H1 (cell line): ENCODE data around the gene RBCK1. TPM values are rescaled to one million over a fixed set of nuclear protein-coding genes. Genes with fewer than 3 reads are reported as not detected.

Experiments
- CTCF ChIA-PET: fragments of 300-600 bp; sonication (Branson Sonifier 250); formaldehyde crosslinking; loops from one replicate; lab custom pipeline; 2021; ENCODE audit not compliant: partially characterized antibody; lab: Charles Lee
- POLR2A ChIA-PET: fragments of 300-600 bp; sonication (Branson Sonifier 250); formaldehyde crosslinking; loops from one replicate; lab custom pipeline; 2021; ENCODE audit warnings: inconsistent platforms; ENCODE audit not compliant: partially characterized antibody; lab: Charles Lee
- DNase-seq, 2 experiments: peaks; one replicate each; pipeline versions ENCODE4 v3.0.0 to v3.0.0-alpha.2; 2010 to 2022; ENCODE audit warnings: low spot score in 2 of 2, low read depth in 1 of 2, mixed read lengths in 1 of 2
- FAIRE-seq: peaks from 2 replicates; lab custom pipeline; 2011; peaks lifted over from hg19 to GRCh38; lab: Jason Lieb, UNC
- H2AFZ ChIP-seq: 2 replicates; pipeline ENCODE4 v1.8.1; 2012; ENCODE audit warnings: low read length, inconsistent platforms
- H2AK5ac ChIP-seq: 2 replicates; pipeline ENCODE4 v1.6.1; 2013; ENCODE audit warnings: low read depth, low read length
- H2BK120ac ChIP-seq: replicated peaks from 2 replicates; pipeline ENCODE3; 2013; ENCODE audit warnings: low read depth, low read length, inconsistent platforms
- H2BK12ac ChIP-seq: 2 replicates; pipeline ENCODE4 v1.6.1; 2013; ENCODE audit warnings: low read depth, low read length
- H2BK15ac ChIP-seq: 2 replicates; pipeline ENCODE4 v1.6.1; 2013; ENCODE audit warnings: low read length
- H2BK20ac ChIP-seq: 2 replicates; pipeline ENCODE4 v1.6.1; 2013; ENCODE audit warnings: low read length
- H2BK5ac ChIP-seq: 2 replicates; pipeline ENCODE4 v1.6.1; 2013; ENCODE audit warnings: low read depth, low read length
- H3K14ac ChIP-seq: 2 replicates; pipeline ENCODE4 v1.6.1; 2013; ENCODE audit warnings: inconsistent platforms; ENCODE audit not compliant: insufficient read length
- H3K18ac ChIP-seq: 2 replicates; pipeline ENCODE4 v1.6.1; 2013; ENCODE audit warnings: low read length; ENCODE audit errors: extremely low read depth
- H3K23ac ChIP-seq: 2 replicates; pipeline ENCODE4 v1.6.1; 2013; ENCODE audit warnings: inconsistent platforms; ENCODE audit not compliant: insufficient read length
- H3K23me2 ChIP-seq: 2 replicates; pipeline ENCODE4 v1.6.1; 2013; ENCODE audit warnings: low read depth, low read length
- H3K27ac ChIP-seq: 2 replicates; pipeline ENCODE4 v1.6.1; 2011; ENCODE audit warnings: low read depth, low read length, inconsistent platforms
- H3K27me3 ChIP-seq, 4 experiments: replicated peaks in 1 of 4; 1 replicate in 1 of 4; 2 replicates in 3 of 4; pipeline versions ENCODE4 v1.6.1 to v1.8.1; 2011 to 2013; ENCODE audit warnings: low read length in 3 of 4, mild to moderate bottlenecking in 3 of 4, inconsistent platforms in 2 of 4, mixed read lengths in 2 of 4, moderate library complexity in 1 of 4; ENCODE audit not compliant: control insufficient read depth in 3 of 4, insufficient read depth in 3 of 4; ENCODE audit errors: extremely low read depth in 1 of 4
- H3K36me3 ChIP-seq, 4 experiments: 2 replicates each; pipeline versions ENCODE4 v1.6.1 to v1.8.1; 2011 to 2013; ENCODE audit warnings: mild to moderate bottlenecking in 4 of 4, low read length in 3 of 4, moderate library complexity in 2 of 4, control low read depth in 1 of 4, inconsistent platforms in 1 of 4; ENCODE audit not compliant: insufficient read depth in 4 of 4, control insufficient read depth in 2 of 4
- H3K4ac ChIP-seq: replicated peaks from 2 replicates; pipeline ENCODE3; 2013; ENCODE audit warnings: low read length, low read depth, mixed read lengths, inconsistent platforms; ENCODE audit not compliant: insufficient read length
- H3K4me1 ChIP-seq, 4 experiments: replicated peaks in 1 of 4; 1 replicate in 1 of 4; 2 replicates in 3 of 4; pipeline versions ENCODE4 v1.6.1 to v1.8.1; 2011 to 2013; ENCODE audit warnings: low read length in 3 of 4, inconsistent platforms in 2 of 4, mixed read lengths in 1 of 4; ENCODE audit not compliant: insufficient read depth in 4 of 4, control insufficient read depth in 3 of 4
- H3K4me2 ChIP-seq, 2 experiments: 2 replicates each; pipeline versions ENCODE4 v1.6.1 to v1.8.1; 2011 to 2013; ENCODE audit warnings: low read depth in 2 of 2, low read length in 2 of 2, control low read depth in 1 of 2, inconsistent platforms in 1 of 2, mild to moderate bottlenecking in 1 of 2; ENCODE audit not compliant: insufficient read depth in 1 of 2
- H3K4me3 ChIP-seq, 4 experiments: fragments of 200-600, 300-600 bp in 1 of 4; sonication (generic), shearing (Covaris generic), sonication (Bioruptor Twin) in 1 of 4; 2 replicates each; pipeline versions ENCODE4 v1.5.1 to v1.8.1; 2011 to 2016; ENCODE audit warnings: low read length in 4 of 4, low read depth in 3 of 4, control low read depth in 2 of 4, inconsistent platforms in 2 of 4, mild to moderate bottlenecking in 2 of 4, mixed read lengths in 1 of 4, moderate library complexity in 1 of 4; ENCODE audit not compliant: insufficient read depth in 2 of 4; ENCODE audit errors: extremely low read depth in 1 of 4
- H3K56ac ChIP-seq: replicated peaks from 2 replicates; pipeline ENCODE3; 2013; ENCODE audit warnings: low read depth, mild to moderate bottlenecking, mixed read lengths, low read length, inconsistent platforms; ENCODE audit not compliant: insufficient read length
- H3K79me1 ChIP-seq: 2 replicates; pipeline ENCODE4 v1.6.1; 2013; ENCODE audit warnings: low read depth, low read length, control low read depth
- H3K79me2 ChIP-seq, 2 experiments: 2 replicates each; pipeline versions ENCODE4 v1.6.1 to v1.8.1; 2012 to 2013; ENCODE audit warnings: low read length in 2 of 2, mild to moderate bottlenecking in 2 of 2, inconsistent platforms in 1 of 2; ENCODE audit not compliant: insufficient read depth in 2 of 2, control insufficient read depth in 1 of 2
- H3K9ac ChIP-seq, 4 experiments: replicated peaks in 1 of 4; 1 replicate in 1 of 4; 2 replicates in 3 of 4; pipeline versions ENCODE4 v1.6.1 to v1.8.1; 2011 to 2013; ENCODE audit warnings: low read depth in 3 of 4, low read length in 3 of 4, control low read depth in 2 of 4, mild to moderate bottlenecking in 2 of 4, moderate library complexity in 2 of 4, inconsistent platforms in 1 of 4; ENCODE audit errors: extremely low read depth in 1 of 4
- H3K9me3 ChIP-seq, 2 experiments: 2 replicates each; pipeline versions ENCODE4 v1.6.1 to v1.8.1; 2012 to 2013; ENCODE audit warnings: mild to moderate bottlenecking in 2 of 2, moderate library complexity in 2 of 2, control low read depth in 1 of 2, inconsistent platforms in 1 of 2, low read depth in 1 of 2, low read length in 1 of 2, mixed read lengths in 1 of 2; ENCODE audit not compliant: insufficient read depth in 2 of 2
- H4K20me1 ChIP-seq, 2 experiments: replicated peaks in 1 of 2; 2 replicates each; pipeline versions ENCODE3 to v1.8.1; 2011 to 2013; ENCODE audit warnings: inconsistent platforms in 2 of 2, low read length in 2 of 2, mild to moderate bottlenecking in 1 of 2; ENCODE audit not compliant: insufficient read depth in 2 of 2, control insufficient read depth in 1 of 2
- H4K5ac ChIP-seq: 2 replicates; pipeline ENCODE4 v1.6.1; 2013; ENCODE audit warnings: low read length, low read depth, mixed read lengths, inconsistent platforms; ENCODE audit not compliant: insufficient read length
- H4K8ac ChIP-seq: 2 replicates; pipeline ENCODE4 v1.8.0; 2013; ENCODE audit warnings: mild to moderate bottlenecking, moderate library complexity, low read length, inconsistent platforms; ENCODE audit not compliant: insufficient read depth; ENCODE audit errors: extremely low read depth
- H4K91ac ChIP-seq: replicated peaks from 2 replicates; pipeline ENCODE3; 2013; ENCODE audit warnings: low read length, mixed read lengths, inconsistent platforms; ENCODE audit not compliant: insufficient read length
- CHD1 ChIP-seq: IDR thresholded peaks from 2 replicates; pipeline ENCODE4 v1.6.1; 2012; ENCODE audit warnings: low read depth, low read length, improper control_type of control experiment
- HDAC6 ChIP-seq: IDR thresholded peaks from one replicate; pipeline ENCODE4 v1.7.1; 2012; ENCODE audit warnings: low read depth, mild to moderate bottlenecking, inconsistent platforms, low read length, moderate library complexity
- JUN ChIP-seq: IDR thresholded peaks from 2 replicates; pipeline ENCODE4 v1.6.1; 2011; ENCODE audit warnings: low read depth, mild to moderate bottlenecking, improper control_type of control experiment, low read length
- JUND ChIP-seq: IDR thresholded peaks from 2 replicates; pipeline ENCODE4 v1.6.1; 2011; ENCODE audit warnings: mild to moderate bottlenecking, improper control_type of control experiment, low read length
- KDM1A ChIP-seq: fragments of 200-600, 300-600 bp; sonication (generic); IDR thresholded peaks from 2 replicates; pipeline ENCODE4 v1.7.1; 2016; ENCODE audit warnings: mild to moderate bottlenecking, low read length, borderline replicate concordance
- KDM5A ChIP-seq: fragments of 200-600 bp; IDR thresholded peaks from 2 replicates; pipeline ENCODE4 v1.7.1; 2012; ENCODE audit warnings: mild to moderate bottlenecking, low read length, inconsistent platforms, mixed read lengths
- SIX5 ChIP-seq: IDR thresholded peaks from 2 replicates; pipeline ENCODE4 v1.6.1; 2011; ENCODE audit warnings: mild to moderate bottlenecking, low read depth, low read length
- ZNF274 ChIP-seq: IDR thresholded peaks from 2 replicates; pipeline ENCODE4 v1.7.0; 2012; ENCODE audit warnings: low read length, borderline replicate concordance; ENCODE audit errors: extremely low read depth
- WGBS, 2 experiments: shearing (Covaris generic) in 1 of 2; methylation state at CpG; one replicate each; pipeline versions ENCODE4 v1.1.6 to v1.1.7; 2013 to 2015; ENCODE audit warnings: low lambda C conversion rate in 2 of 2, mixed read lengths in 2 of 2, inconsistent platforms in 1 of 2, low coverage in 1 of 2, missing lambda C conversion rate in 1 of 2; ENCODE audit not compliant: insufficient replicate concordance in 2 of 2, insufficient coverage in 1 of 2, insufficient read length in 1 of 2; ENCODE audit errors: extremely low coverage in 1 of 2, missing lambda C conversion rate in 1 of 2; 5-methylcytosine and 5-hydroxymethylcytosine counted together
- polyA plus RNA-seq, 7 experiments: library from polyadenylated mRNA; depleted of rRNA in 3 of 7; stranded (reverse) in 5 of 7; unstranded in 2 of 7; fragments of >200 nt in 5 of 7; fragments of 200-250 nt in 2 of 7; gene quantifications; 1 replicate in 5 of 7; 2 replicates in 1 of 7; 4 replicates in 1 of 7; pipeline versions ENCODE4 v1.2.1 to v1.2.3, GENCODE V29; 2011 to 2013; ENCODE audit warnings: missing spikeins in 2 of 7, mixed read lengths in 2 of 7
- total RNA-seq: library from RNA; stranded (reverse); fragmentation: NEBNext Ultra II Directional; extraction: Animal tissue kit (Norgen Biotek cat#: 25700); gene quantifications from 2 replicates; pipeline ENCODE4 v1.2.1, GENCODE V29; 2021

RBCK1 gene
- total and polyA plus RNA-seq, 2 of the 8 experiments (the other 6 are each of a cell fraction or from before 2014, with no cell fraction given): 43.1 to 54.7 TPM

DNA sequence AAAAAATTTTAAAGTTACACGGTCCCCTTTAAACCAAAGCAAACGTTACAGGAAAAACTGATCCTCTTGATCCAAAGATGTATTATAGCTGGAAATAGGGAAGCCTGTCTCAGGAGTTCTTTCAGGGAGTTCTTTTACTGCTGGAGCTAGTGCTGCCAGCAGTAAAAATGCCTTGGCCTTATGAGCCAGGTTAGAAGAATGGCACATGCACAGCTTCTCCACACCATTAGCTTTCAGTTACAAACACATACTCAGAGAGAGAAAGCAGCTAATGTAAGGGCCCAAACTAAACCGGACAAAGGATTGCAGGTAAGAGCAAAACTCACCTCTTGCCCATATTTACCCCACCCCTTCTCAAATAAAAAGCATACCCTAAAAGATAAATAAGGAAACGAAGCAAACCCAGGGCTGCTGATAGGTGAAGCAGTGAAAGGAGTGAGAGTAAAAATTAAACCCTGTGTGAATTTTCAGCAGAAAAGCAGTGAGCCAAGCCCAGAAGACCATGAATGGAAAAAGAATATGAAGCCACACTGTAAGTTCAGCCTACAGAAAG lies 35.2 kb downstream of the RBCK1 start:
- WGBS, 2 experiments: 86% methylated on average over 4 of the region's 4 CpGs; no CpG with 5 or more reads in 1 of the 2 experiments
- Histone ChIP-seq H2BK5ac (no peak overlapping the region), H3K27ac (no peak overlapping the region), H3K14ac (no peak overlapping the region), H2BK20ac (no peak overlapping the region), H2BK120ac (no peak overlapping the region), H3K56ac (no peak overlapping the region), H3K79me2 (no peaks in the 10 kb centered on the region; a peak in 1 of 4 replicates), H3K27me3 (no peaks in the 10 kb centered on the region), H4K8ac (no peak overlapping the region), H3K4me3 (no peak overlapping the region), H3K23me2 (no peaks in the 10 kb centered on the region), H3K4me2 (no peak overlapping the region), H3K9me3 (no peaks in the 10 kb centered on the region), H4K20me1 (peaks cover 0 to 4% of the 10 kb centered on the region in 2 experiments), H3K18ac (no peak overlapping the region), H4K5ac (no peak overlapping the region), H3K4me1 (no peaks in the 10 kb centered on the region), H3K9ac (no peak overlapping the region), H3K36me3 (peaks cover 18 to 61% (median 28%) of the 10 kb centered on the region in 4 experiments; a peak in 7 of 8 replicates), H2AK5ac (no peak overlapping the region), H2BK12ac (no peak overlapping the region), H3K4ac (no peak overlapping the region), H3K23ac (no peak overlapping the region), H2AFZ (no peak overlapping the region), H3K79me1 (peaks cover 4% of the 10 kb centered on the region; the same call in 1 of the 2 replicates), H4K91ac (no peak overlapping the region), H2BK15ac (no peak overlapping the region)
- FAIRE-seq (no peak), DNase-seq (no peak)
- TF ChIP-seq KDM1A (no peak), CHD1 (no peak), JUND (no peak), KDM5A (no peak), HDAC6 (no peak), ZNF274 (no peak), JUN (no peak), SIX5 (no peak)
- ChIA-PET CTCF (interaction anchor here (1.6 to 2.3 kb wide), 3 partner anchors 12 to 296 kb away, joined by 3 to 6 read pairs (median 5); no protein-coding TSS in a partner anchor), POLR2A (interaction anchor here (1.3 to 2.9 kb wide), 3 partner anchors 9 to 94 kb away, joined by 3 to 9 read pairs (median 4); no protein-coding TSS in a partner anchor)
